BLaER1 (cell line): ENCODE measurements around the gene PLAAT4.
"Not testable (repeated sequence)": the region's sequence is repeated elsewhere in the genome, so short reads cannot be mapped to it uniquely, and the experiment has no call there.

ENCODE experiments used
- H3K27ac ChIP-seq: shearing (Covaris generic); formaldehyde crosslinking; 2 replicates; pipeline ENCODE4 v1.8.1; 2022
- H3K27me3 ChIP-seq: shearing (Covaris generic); formaldehyde crosslinking; 2 replicates; pipeline ENCODE4 v1.8.1; 2022
- H3K36me3 ChIP-seq: shearing (Covaris generic); formaldehyde crosslinking; 2 replicates; pipeline ENCODE4 v1.8.1; 2022
- H3K4me1 ChIP-seq: shearing (Covaris generic); formaldehyde crosslinking; 2 replicates; pipeline ENCODE4 v1.8.1; 2022
- H3K4me2 ChIP-seq: shearing (Covaris generic); formaldehyde crosslinking; 2 replicates; pipeline ENCODE4 v1.8.1; 2022
- H3K4me3 ChIP-seq: shearing (Covaris generic); formaldehyde crosslinking; 2 replicates; pipeline ENCODE4 v1.8.1; 2022
- H3K9ac ChIP-seq: shearing (Covaris generic); formaldehyde crosslinking; 2 replicates; pipeline ENCODE4 v1.8.1; 2022
- H3K9me3 ChIP-seq: shearing (Covaris generic); formaldehyde crosslinking; 2 replicates; pipeline ENCODE4 v1.8.1; 2022
- H4K20me1 ChIP-seq: shearing (Covaris generic); formaldehyde crosslinking; 2 replicates; pipeline ENCODE4 v1.8.1; 2022
- Cebpa-rat ChIP-seq: shearing (Covaris generic); IDR thresholded peaks from 2 replicates; pipeline ENCODE4 v1.8.1; 2022

The PLAAT4 gene

DNA sequence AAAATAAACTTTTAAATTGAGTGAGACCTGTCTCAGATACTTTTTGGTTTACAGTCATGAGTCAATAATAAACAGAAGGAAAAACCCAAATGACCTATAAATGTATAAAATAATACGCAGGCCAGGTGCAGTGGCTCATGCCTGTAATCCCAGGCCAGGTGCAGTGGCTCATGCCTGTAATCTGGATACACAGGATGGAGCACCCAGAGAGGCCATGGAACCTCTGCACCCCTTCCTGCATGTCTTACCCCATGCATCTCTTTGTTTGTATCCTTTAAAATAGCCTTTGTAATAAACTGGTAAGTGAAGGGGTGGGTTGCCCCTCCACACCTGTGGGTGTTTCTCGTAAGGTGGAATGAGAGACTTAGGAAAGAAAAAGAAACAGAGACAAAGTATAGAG lies 8.9 kb upstream of the PLAAT4 start:
- Histone ChIP-seq H3K4me2 (peak overlapping the region; percentile 64), H3K27ac (no peak overlapping the region), H3K27me3 (no peaks in the 10 kb centered on the region), H3K4me3 (no peak overlapping the region), H3K36me3 (no peaks in the 10 kb centered on the region), H3K9me3 (peaks cover 17% of the 10 kb centered on the region), H3K4me1 (peaks cover 43% of the 10 kb centered on the region), H4K20me1 (no peaks in the 10 kb centered on the region), H3K9ac (no peak overlapping the region)
- TF ChIP-seq Cebpa-rat: no peak

DNA sequence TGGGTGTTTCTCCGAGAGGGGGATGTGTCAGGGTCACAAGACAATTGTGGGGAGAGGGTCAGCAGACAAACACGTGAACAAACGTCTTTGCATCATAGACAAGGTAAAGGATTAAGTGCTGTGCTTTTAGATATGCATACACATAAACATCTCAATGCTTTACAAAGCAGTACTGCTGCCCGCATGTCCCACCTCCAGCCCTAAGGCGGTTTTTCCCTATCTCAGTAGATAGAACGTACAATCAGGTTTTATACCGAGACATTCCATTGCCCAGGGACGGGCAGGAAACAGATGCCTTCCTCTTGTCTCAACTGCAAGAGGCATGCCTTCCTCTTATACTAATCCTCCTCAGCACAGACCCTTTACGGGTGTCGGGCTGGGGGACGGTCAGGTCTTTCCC lies 8.5 kb upstream of the PLAAT4 start:
- not testable (repeated sequence) for H3K4me3 ChIP-seq, H3K27me3 ChIP-seq, H4K20me1 ChIP-seq, H3K9ac ChIP-seq, H3K36me3 ChIP-seq, H3K27ac ChIP-seq
- peaks cover 12% of the 10 kb centered on the region for H3K9me3 ChIP-seq
- H3K4me1 ChIP-seq: peaks cover 48% of the 10 kb centered on the region
- H3K4me2 ChIP-seq: peak overlapping the region; percentile 64

- not testable (repeated sequence) for H3K27me3 ChIP-seq, H3K36me3 ChIP-seq, H3K9me3 ChIP-seq, H3K27ac ChIP-seq, H3K4me2 ChIP-seq, H3K4me3 ChIP-seq, H4K20me1 ChIP-seq, H3K9ac ChIP-seq
- H3K4me1 ChIP-seq: peaks cover 51% of the 10 kb centered on the region
Measured at GRCh38 chr11:63528729-63529278, 7.8 kb upstream of the PLAAT4 start.

DNA sequence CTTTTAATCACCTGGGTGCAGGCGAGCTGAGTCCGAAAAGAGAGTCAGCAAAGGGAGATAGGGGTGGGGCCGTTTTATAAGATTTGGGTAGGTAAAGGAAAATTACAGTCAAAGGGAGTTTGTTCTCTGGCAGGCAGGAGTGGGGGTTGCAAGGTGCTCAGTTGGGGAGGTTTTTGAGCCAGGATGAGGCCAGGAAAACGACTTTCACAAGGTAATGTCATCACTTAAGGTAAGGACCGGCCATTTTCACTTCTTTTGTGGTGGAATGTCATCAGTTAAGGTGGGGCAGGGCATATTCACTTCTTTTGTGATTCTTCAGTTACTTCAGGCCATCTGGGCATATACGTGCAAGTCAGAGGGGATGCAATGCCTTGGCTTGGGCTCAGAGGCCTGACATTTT lies 7.2 kb upstream of the PLAAT4 start:
- H3K9me3 ChIP-seq, H3K9ac ChIP-seq, H3K27me3 ChIP-seq, H4K20me1 ChIP-seq, H3K4me3 ChIP-seq, H3K36me3 ChIP-seq, H3K27ac ChIP-seq: not testable (repeated sequence)
- peak overlapping the region; percentile 0; the same call in 1 of the 2 replicates for H3K4me2 ChIP-seq
- peaks cover 56% of the 10 kb centered on the region for H3K4me1 ChIP-seq

DNA sequence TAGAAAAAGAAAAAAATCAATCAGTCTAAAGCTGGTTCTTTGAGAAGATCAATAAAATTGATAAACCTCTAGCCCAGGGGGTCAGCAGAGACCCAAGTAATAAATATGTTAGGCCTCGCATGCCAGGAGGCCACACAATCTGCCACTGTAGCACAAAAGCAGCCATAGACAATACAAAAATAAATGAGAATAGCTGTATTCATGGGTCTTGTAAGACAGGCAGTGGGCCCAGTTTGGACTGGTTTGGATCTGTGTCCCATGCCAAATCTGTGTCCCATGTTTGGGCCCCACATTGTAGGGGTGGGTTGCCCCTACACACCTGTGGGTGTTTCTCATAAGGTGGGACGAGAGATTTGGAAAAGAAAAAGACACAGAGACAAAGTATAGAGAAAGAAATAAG lies 6.6 kb upstream of the PLAAT4 start:
- Histone ChIP-seq H3K9ac (no peak overlapping the region), H3K27ac (no peak overlapping the region), H3K4me1 (peaks cover 58% of the 10 kb centered on the region), H3K36me3 (no peaks in the 10 kb centered on the region), H3K4me3 (no peak overlapping the region), H3K9me3 (no peaks in the 10 kb centered on the region), H3K4me2 (no peak overlapping the region), H3K27me3 (no peaks in the 10 kb centered on the region), H4K20me1 (no peaks in the 10 kb centered on the region)
- no peak for TF ChIP-seq Cebpa-rat

GRCh38 chr11:63531074-63531792 lies 5.4 kb upstream of the PLAAT4 start:
- not testable (repeated sequence) for H3K9me3 ChIP-seq, H3K4me3 ChIP-seq, H3K27ac ChIP-seq, H4K20me1 ChIP-seq, H3K27me3 ChIP-seq, H3K36me3 ChIP-seq, H3K9ac ChIP-seq
- H3K4me2 ChIP-seq: peak overlapping the region; percentile 67
- peaks cover 67% of the 10 kb centered on the region for H3K4me1 ChIP-seq

- no peaks in the 10 kb centered on the region for H4K20me1 ChIP-seq
- H3K9me3 ChIP-seq: no peaks in the 10 kb centered on the region
- H3K4me2 ChIP-seq: peak overlapping the region; percentile 67
- H3K27me3 ChIP-seq: no peaks in the 10 kb centered on the region
- H3K27ac ChIP-seq: no peak overlapping the region
- H3K36me3 ChIP-seq: no peaks in the 10 kb centered on the region
- TF ChIP-seq Cebpa-rat: no peak
- H3K9ac ChIP-seq: no peak overlapping the region
- no peak overlapping the region for H3K4me3 ChIP-seq
- H3K4me1 ChIP-seq: peaks cover 76% of the 10 kb centered on the region
Measured at GRCh38 chr11:63532117-63532516, 4.5 kb upstream of the PLAAT4 start.

GRCh38 chr11:63532799-63533475 lies 3.7 kb upstream of the PLAAT4 start:
- H3K9me3 ChIP-seq: no peaks in the 10 kb centered on the region
- H3K27me3 ChIP-seq: no peaks in the 10 kb centered on the region
- H4K20me1 ChIP-seq: no peaks in the 10 kb centered on the region
- H3K27ac ChIP-seq: no peak overlapping the region
- H3K4me1 ChIP-seq: peaks cover 77% of the 10 kb centered on the region
- H3K4me2 ChIP-seq: peak overlapping the region; percentile 67; the same call in 1 of the 2 replicates
- no peak for TF ChIP-seq Cebpa-rat
- no peak overlapping the region for H3K4me3 ChIP-seq
- no peak overlapping the region for H3K9ac ChIP-seq
- H3K36me3 ChIP-seq: no peaks in the 10 kb centered on the region

- Histone ChIP-seq H3K4me3 (no peak overlapping the region), H3K36me3 (no peaks in the 10 kb centered on the region), H4K20me1 (no peaks in the 10 kb centered on the region), H3K4me2 (peak overlapping the region; percentile 3; the same call in 1 of the 2 replicates), H3K9ac (no peak overlapping the region), H3K9me3 (no peaks in the 10 kb centered on the region), H3K27me3 (no peaks in the 10 kb centered on the region), H3K4me1 (peaks cover 77% of the 10 kb centered on the region), H3K27ac (no peak overlapping the region)
- TF ChIP-seq Cebpa-rat: no peak
Measured at GRCh38 chr11:63534076-63534475, 2.5 kb upstream of the PLAAT4 start.

GRCh38 chr11:63534895-63535461 lies 1.6 kb upstream of the PLAAT4 start:
- Histone ChIP-seq H3K4me2 (no peak overlapping the region), H3K4me1 (peaks cover 69% of the 10 kb centered on the region), H3K36me3 (no peaks in the 10 kb centered on the region), H4K20me1 (no peaks in the 10 kb centered on the region), H3K4me3 (no peak overlapping the region), H3K27ac (no peak overlapping the region), H3K9ac (no peak overlapping the region), H3K9me3 (no peaks in the 10 kb centered on the region), H3K27me3 (no peaks in the 10 kb centered on the region)
- TF ChIP-seq Cebpa-rat: no peak
